Liver (tissue), 9 donors: Measurements from ENCODE around the gene ULK4. TPM values are rescaled to one million over a fixed set of nuclear protein-coding genes. Genes with fewer than 3 reads are reported as not detected.

Experiments used
- DNase-seq: peaks from one replicate; pipeline ENCODE4 v3.0.0-alpha.2; 2017; ENCODE audit warnings: low spot score
- H3K27ac ChIP-seq, 2 donors: one replicate each; pipeline ENCODE4 v1.7.0; 2013; ENCODE audit warnings: inconsistent platforms in 2 of 2, low read length in 2 of 2, control low read depth in 1 of 2, low read depth in 1 of 2, mild to moderate bottlenecking in 1 of 2
- H3K27me3 ChIP-seq, 4 donors: one replicate each; pipeline versions ENCODE4 v1.6.1 to v1.7.0; 2013; ENCODE audit warnings: low read length in 3 of 4, inconsistent platforms in 1 of 4, mild to moderate bottlenecking in 1 of 4, moderate library complexity in 1 of 4; ENCODE audit not compliant: control insufficient read depth in 4 of 4, insufficient read depth in 4 of 4
- H3K36me3 ChIP-seq, 4 donors: one replicate each; pipeline versions ENCODE4 v1.6.1 to v1.7.0; 2013; ENCODE audit warnings: low read length in 3 of 4, mild to moderate bottlenecking in 3 of 4, low read depth in 1 of 4, moderate library complexity in 1 of 4; ENCODE audit not compliant: control insufficient read depth in 4 of 4, insufficient read depth in 3 of 4
- H3K4me1 ChIP-seq, 4 donors: one replicate each; pipeline versions ENCODE4 v1.6.1 to v1.7.0; 2013; ENCODE audit warnings: low read length in 3 of 4, mild to moderate bottlenecking in 3 of 4, moderate library complexity in 1 of 4; ENCODE audit not compliant: control insufficient read depth in 4 of 4, insufficient read depth in 4 of 4
- H3K4me3 ChIP-seq, 3 donors: one replicate each; pipeline versions ENCODE4 v1.6.1 to v1.7.0; 2013; ENCODE audit warnings: low read length in 3 of 3, control low read depth in 1 of 3, low read depth in 1 of 3, mild to moderate bottlenecking in 1 of 3
- H3K9ac ChIP-seq, 2 donors: one replicate each; pipeline ENCODE4 v1.7.0; 2013; ENCODE audit warnings: low read length in 2 of 2, mild to moderate bottlenecking in 2 of 2, moderate library complexity in 2 of 2, control low read depth in 1 of 2, low read depth in 1 of 2
- H3K9me3 ChIP-seq, 4 donors: one replicate each; pipeline versions ENCODE4 v1.6.1 to v1.7.0; 2013; ENCODE audit warnings: low read length in 3 of 4; ENCODE audit not compliant: control insufficient read depth in 4 of 4
- EGR1 ChIP-seq, 2 donors: IDR thresholded peaks; 2 replicates each; pipeline ENCODE4 v1.6.1; 2016 to 2018; ENCODE audit warnings: antibody characterized with exemption in 2 of 2, low read depth in 2 of 2
- FOXA1 ChIP-seq: IDR thresholded peaks from 2 replicates; pipeline ENCODE4 v1.6.1; 2016; ENCODE audit warnings: antibody characterized with exemption
- HNF4G ChIP-seq: IDR thresholded peaks from 2 replicates; pipeline ENCODE4 v1.6.1; 2016; ENCODE audit warnings: antibody characterized with exemption
- JUND ChIP-seq, 2 donors: IDR thresholded peaks; 2 replicates each; pipeline ENCODE4 v1.6.1; 2016; ENCODE audit warnings: antibody characterized with exemption in 2 of 2
- NR2F2 ChIP-seq: IDR thresholded peaks from 2 replicates; pipeline ENCODE4 v1.6.1; 2016; ENCODE audit warnings: antibody characterized with exemption
- RXRA ChIP-seq, 2 donors: IDR thresholded peaks; 2 replicates each; pipeline ENCODE4 v1.6.1; 2017 to 2018; ENCODE audit warnings: antibody characterized with exemption in 2 of 2, mild to moderate bottlenecking in 1 of 2
- SP1 ChIP-seq: IDR thresholded peaks from 2 replicates; pipeline ENCODE4 v1.6.1; 2018; ENCODE audit warnings: antibody characterized with exemption, mild to moderate bottlenecking
- TAF1 ChIP-seq: conservative IDR thresholded peaks from 2 replicates; pipeline ENCODE4 v1.6.1; 2016; ENCODE audit warnings: antibody characterized with exemption, mild to moderate bottlenecking
- WGBS: extraction: QIAGEN DNeasy Blood & Tissue Kit; methylation state at CpG from one replicate; pipeline ENCODE4 v1.1.7; 2013; 5-methylcytosine and 5-hydroxymethylcytosine counted together
- polyA plus RNA-seq, 2 donors: library from polyadenylated mRNA; stranded (reverse) in 1 of 2; unstranded in 1 of 2; fragments of 200-250 nt in 1 of 2; fragments of >200 nt in 1 of 2; fragmentation: Nextera tagmentation in 1 of 2; extraction: Ambion mirVana in 1 of 2; gene quantifications; one replicate each; pipeline versions ENCODE4 v1.2.1 to v1.2.3, GENCODE V29; 2013 to 2015
- total RNA-seq, 2 donors: library from RNA; depleted of rRNA; stranded (reverse); fragments of >200 nt; gene quantifications; one replicate each; pipeline ENCODE4 v1.2.3, GENCODE V29; 2014
- TF ChIP-seq, protein P1 (sequence below): IDR thresholded peaks from 2 replicates; pipeline ENCODE4 v1.6.1; 2016; ENCODE audit warnings: antibody characterized with exemption, mild to moderate bottlenecking
- TF ChIP-seq, protein P2 (sequence below): IDR thresholded peaks from 2 replicates; pipeline ENCODE4 v1.6.1; 2016; ENCODE audit warnings: antibody characterized with exemption
- TF ChIP-seq, protein P3 (sequence below): IDR thresholded peaks from 2 replicates; pipeline ENCODE4 v1.6.1; 2016; ENCODE audit warnings: antibody characterized with exemption
- donor health status: healthy.
- donor health status: healthy.
- donor health status: healthy.
- donor health status: healthy.
- donor health status: healthy.

Gene ULK4
- total and polyA plus RNA-seq, 4 donors, result 1.1 to 11.5 (median 3.2) TPM

DNA sequence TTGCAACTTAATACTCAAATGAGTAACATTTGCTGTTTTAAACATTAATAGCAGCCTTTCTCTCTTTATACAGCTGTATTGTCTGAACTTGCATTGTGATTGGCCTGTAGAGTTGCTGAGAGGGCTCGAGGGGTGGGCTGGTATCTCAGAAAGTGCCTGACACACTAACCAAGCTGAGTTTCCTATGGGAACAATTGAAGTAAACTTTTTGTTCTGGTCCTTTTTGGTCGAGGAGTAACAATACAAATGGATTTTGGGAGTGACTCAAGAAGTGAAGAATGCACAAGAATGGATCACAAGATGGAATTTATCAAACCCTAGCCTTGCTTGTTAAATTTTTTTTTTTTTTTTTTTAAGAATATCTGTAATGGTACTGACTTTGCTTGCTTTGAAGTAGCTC is 722.3 kb downstream of the ULK4 start (continued):
- TF ChIP-seq, protein P1, sequence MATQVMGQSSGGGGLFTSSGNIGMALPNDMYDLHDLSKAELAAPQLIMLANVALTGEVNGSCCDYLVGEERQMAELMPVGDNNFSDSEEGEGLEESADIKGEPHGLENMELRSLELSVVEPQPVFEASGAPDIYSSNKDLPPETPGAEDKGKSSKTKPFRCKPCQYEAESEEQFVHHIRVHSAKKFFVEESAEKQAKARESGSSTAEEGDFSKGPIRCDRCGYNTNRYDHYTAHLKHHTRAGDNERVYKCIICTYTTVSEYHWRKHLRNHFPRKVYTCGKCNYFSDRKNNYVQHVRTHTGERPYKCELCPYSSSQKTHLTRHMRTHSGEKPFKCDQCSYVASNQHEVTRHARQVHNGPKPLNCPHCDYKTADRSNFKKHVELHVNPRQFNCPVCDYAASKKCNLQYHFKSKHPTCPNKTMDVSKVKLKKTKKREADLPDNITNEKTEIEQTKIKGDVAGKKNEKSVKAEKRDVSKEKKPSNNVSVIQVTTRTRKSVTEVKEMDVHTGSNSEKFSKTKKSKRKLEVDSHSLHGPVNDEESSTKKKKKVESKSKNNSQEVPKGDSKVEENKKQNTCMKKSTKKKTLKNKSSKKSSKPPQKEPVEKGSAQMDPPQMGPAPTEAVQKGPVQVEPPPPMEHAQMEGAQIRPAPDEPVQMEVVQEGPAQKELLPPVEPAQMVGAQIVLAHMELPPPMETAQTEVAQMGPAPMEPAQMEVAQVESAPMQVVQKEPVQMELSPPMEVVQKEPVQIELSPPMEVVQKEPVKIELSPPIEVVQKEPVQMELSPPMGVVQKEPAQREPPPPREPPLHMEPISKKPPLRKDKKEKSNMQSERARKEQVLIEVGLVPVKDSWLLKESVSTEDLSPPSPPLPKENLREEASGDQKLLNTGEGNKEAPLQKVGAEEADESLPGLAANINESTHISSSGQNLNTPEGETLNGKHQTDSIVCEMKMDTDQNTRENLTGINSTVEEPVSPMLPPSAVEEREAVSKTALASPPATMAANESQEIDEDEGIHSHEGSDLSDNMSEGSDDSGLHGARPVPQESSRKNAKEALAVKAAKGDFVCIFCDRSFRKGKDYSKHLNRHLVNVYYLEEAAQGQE, result no peak
- TF ChIP-seq, protein P2, sequence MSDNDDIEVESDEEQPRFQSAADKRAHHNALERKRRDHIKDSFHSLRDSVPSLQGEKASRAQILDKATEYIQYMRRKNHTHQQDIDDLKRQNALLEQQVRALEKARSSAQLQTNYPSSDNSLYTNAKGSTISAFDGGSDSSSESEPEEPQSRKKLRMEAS, result no peak
- no peak for TF ChIP-seq SP1

DNA sequence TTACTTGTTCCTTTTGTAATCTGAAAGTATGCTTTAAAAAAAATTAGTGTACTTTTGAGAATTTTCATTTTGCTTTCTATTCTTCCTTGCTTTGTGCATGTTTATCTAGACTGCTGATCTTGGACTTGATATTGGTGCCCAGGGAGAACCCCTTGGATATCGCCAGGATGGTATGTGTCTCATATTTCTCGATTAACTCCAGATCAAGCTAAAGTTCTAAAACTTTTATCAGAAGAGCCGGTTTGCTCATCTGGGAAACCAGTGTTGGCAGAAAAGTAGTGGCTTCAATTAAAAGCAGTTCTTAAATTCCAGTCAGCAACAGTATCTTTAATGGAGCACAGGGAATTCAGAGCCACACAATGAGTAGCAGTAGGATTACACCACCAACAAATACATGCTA is 724.0 kb downstream of the ULK4 start:
- no peak for DNase-seq
- H3K27me3 ChIP-seq, result no peaks in the 10 kb centered on the region
- H3K4me1 ChIP-seq, result no peaks in the 10 kb centered on the region
- TF ChIP-seq JUND (IDR thresholded peaks at IDR 0.05), result no peak
- no peak for TF ChIP-seq TAF1
- TF ChIP-seq EGR1 (IDR thresholded peaks at IDR 0.05; ENCODE audit: low read depth in 2 of 2), result no peak
- no peak for TF ChIP-seq RXRA (IDR thresholded peaks at IDR 0.05)
- TF ChIP-seq, protein P2, result no peak
- TF ChIP-seq FOXA1, result no peak
- TF ChIP-seq, protein P1, result no peak
- TF ChIP-seq, protein P3, sequence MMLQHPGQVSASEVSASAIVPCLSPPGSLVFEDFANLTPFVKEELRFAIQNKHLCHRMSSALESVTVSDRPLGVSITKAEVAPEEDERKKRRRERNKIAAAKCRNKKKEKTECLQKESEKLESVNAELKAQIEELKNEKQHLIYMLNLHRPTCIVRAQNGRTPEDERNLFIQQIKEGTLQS, result no peak
- TF ChIP-seq SP1, result no peak
- no peak for TF ChIP-seq HNF4G
- no peaks in the 10 kb centered on the region for H3K9me3 ChIP-seq
- 91% methylated on average over 3 of the region's 3 CpGs for WGBS
- H3K4me3 ChIP-seq, result no peak overlapping the region
- no peak overlapping the region for H3K27ac ChIP-seq
- no peak overlapping the region for H3K9ac ChIP-seq
- peaks cover 27 to 81% (median 66%) of the 10 kb centered on the region in 4 donors for H3K36me3 ChIP-seq

DNA sequence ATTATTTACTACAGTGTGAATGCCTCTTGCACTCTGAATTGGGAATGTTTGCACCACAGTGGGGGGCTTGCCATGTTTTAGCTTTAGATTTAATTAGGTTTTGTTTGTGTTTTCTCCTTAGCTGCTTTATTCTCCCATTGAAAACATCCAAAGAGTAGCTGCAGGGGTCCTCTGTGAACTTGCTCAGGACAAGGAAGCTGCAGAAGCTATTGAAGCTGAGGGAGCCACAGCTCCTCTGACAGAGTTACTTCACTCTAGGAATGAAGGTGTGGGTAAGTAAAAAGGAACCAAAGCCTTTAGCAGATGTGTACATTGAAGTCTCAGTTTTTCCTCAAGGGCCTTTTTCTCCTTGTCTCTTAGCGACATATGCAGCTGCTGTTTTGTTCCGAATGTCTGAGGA is 725.7 kb downstream of the ULK4 start:
- H3K4me1 ChIP-seq, result no peaks in the 10 kb centered on the region
- H3K4me3 ChIP-seq, result no peak overlapping the region
- 97% methylated on average over 2 of the region's 2 CpGs for WGBS
- H3K36me3 ChIP-seq, result peaks cover 25 to 82% (median 70%) of the 10 kb centered on the region in 4 donors
- DNase-seq, result no peak
- no peaks in the 10 kb centered on the region for H3K27me3 ChIP-seq
- no peak overlapping the region for H3K9ac ChIP-seq
- H3K27ac ChIP-seq, result no peak overlapping the region
- H3K9me3 ChIP-seq, result no peaks in the 10 kb centered on the region
- TF ChIP-seq NR2F2, result no peak
- no peak for TF ChIP-seq EGR1 (IDR thresholded peaks at IDR 0.05; ENCODE audit: low read depth in 2 of 2)
- no peak for TF ChIP-seq FOXA1
